GM23338 (cell line): ENCODE results near the gene APBA2. TPM values are rescaled to one million over a fixed set of nuclear protein-coding genes. Genes with fewer than 3 reads are reported as not detected.

Experiments used
- ATAC-seq: fragments of 200-7000 bp; cut with Tn5 transposase; 3 replicates; pipeline ENCODE4 v1.9.1; 2020
- DNase-seq: peaks from one replicate; pipeline ENCODE4 v3.0.0-alpha.2; 2015; ENCODE audit warnings: low spot score
- H2AFZ ChIP-seq: fragments of 200-600 bp; sonication (generic); 2 replicates; pipeline ENCODE4 v1.8.0; 2016; ENCODE audit warnings: antibody characterized with exemption, mild to moderate bottlenecking, moderate library complexity
- H3F3A ChIP-seq: fragments of 200-600 bp; sonication (generic); replicated peaks from 2 replicates; pipeline ENCODE4 v1.8.0; 2017; ENCODE audit warnings: antibody characterized with exemption, mixed run types, low read depth
- H3K27ac ChIP-seq: fragments of 200-600 bp; sonication (generic); 2 replicates; pipeline ENCODE4 v1.6.1; 2016; ENCODE audit warnings: low read depth
- H3K27me3 ChIP-seq: fragments of 200-600 bp; sonication (generic); 2 replicates; pipeline ENCODE4 v1.8.0; 2016; ENCODE audit warnings: mild to moderate bottlenecking, mixed run types, moderate library complexity; ENCODE audit not compliant: insufficient read depth
- H3K36me3 ChIP-seq: fragments of 200-600 bp; sonication (generic); 2 replicates; pipeline ENCODE4 v1.8.0; 2016; ENCODE audit warnings: mild to moderate bottlenecking; ENCODE audit not compliant: insufficient read depth
- H3K4me1 ChIP-seq: fragments of 200-600 bp; sonication (generic); 2 replicates; pipeline ENCODE4 v1.8.0; 2016; ENCODE audit warnings: mild to moderate bottlenecking, moderate library complexity; ENCODE audit not compliant: insufficient read depth
- H3K4me2 ChIP-seq: fragments of 200-600 bp; sonication (generic); 2 replicates; pipeline ENCODE4 v1.7.1; 2017; ENCODE audit warnings: mixed run types
- H3K4me3 ChIP-seq: fragments of 200-600 bp; sonication (generic); 2 replicates; pipeline ENCODE4 v1.6.1; 2016; ENCODE audit warnings: mixed run types
- H3K79me2 ChIP-seq: fragments of 200-600 bp; sonication (generic); replicated peaks from 2 replicates; pipeline ENCODE4 v1.8.0; 2017; ENCODE audit warnings: mild to moderate bottlenecking; ENCODE audit not compliant: insufficient read depth
- H3K9me2 ChIP-seq: fragments of 200-600 bp; sonication (generic); 2 replicates; pipeline ENCODE4 v1.8.0; 2017; ENCODE audit not compliant: insufficient read depth
- H4K20me1 ChIP-seq: fragments of 200-600 bp; sonication (generic); replicated peaks from 2 replicates; pipeline ENCODE4 v1.8.0; 2017; ENCODE audit warnings: mild to moderate bottlenecking; ENCODE audit not compliant: insufficient read depth
- H3K27ac Mint-ChIP-seq: 2 replicates; pipeline ENCODE4 v1.8.0; 2020; ENCODE audit warnings: inconsistent platforms, mild to moderate bottlenecking, moderate library complexity, mixed read lengths
- H3K27me3 Mint-ChIP-seq: 3 replicates; pipeline ENCODE4 v1.8.0; 2022; ENCODE audit warnings: low read depth, mild to moderate bottlenecking, moderate library complexity, mixed read lengths, inconsistent platforms; ENCODE audit not compliant: insufficient read depth, poor library complexity
- H3K36me3 Mint-ChIP-seq: 3 replicates; pipeline ENCODE4 v1.8.0; 2021; ENCODE audit warnings: low read depth, mild to moderate bottlenecking, inconsistent platforms, moderate library complexity, mixed read lengths
- H3K4me1 Mint-ChIP-seq: 3 replicates; pipeline ENCODE4 v1.8.0; 2020; ENCODE audit warnings: mild to moderate bottlenecking, inconsistent platforms, mixed read lengths
- H3K4me3 Mint-ChIP-seq: 3 replicates; pipeline ENCODE4 v1.8.0; 2021; ENCODE audit warnings: moderate library complexity, mild to moderate bottlenecking, inconsistent platforms, mixed read lengths
- H3K9me3 Mint-ChIP-seq: 3 replicates; pipeline ENCODE4 v1.8.0; 2020; ENCODE audit warnings: moderate library complexity, mild to moderate bottlenecking, inconsistent platforms, mixed read lengths
- ETS1 ChIP-seq: IDR thresholded peaks from 2 replicates; pipeline ENCODE4 v1.6.1; 2016; ENCODE audit warnings: antibody characterized with exemption
- EZH2phosphoT487 ChIP-seq: fragments of 200-600 bp; sonication (generic); IDR thresholded peaks from one replicate; pipeline ENCODE4 v1.8.1; 2018; ENCODE audit warnings: antibody characterized with exemption; ENCODE audit not compliant: unreplicated experiment
- JUNB ChIP-seq: IDR thresholded peaks from one replicate; pipeline ENCODE4 v1.6.1; 2016; ENCODE audit warnings: antibody characterized with exemption; ENCODE audit not compliant: unreplicated experiment
- NANOG ChIP-seq: IDR thresholded peaks from 2 replicates; pipeline ENCODE4 v1.6.1; 2016; ENCODE audit warnings: antibody characterized with exemption, borderline replicate concordance
- ZNF114 ChIP-seq: fragments of 250-450 bp; sonication (Bioruptor Pico); IDR thresholded peaks from 2 replicates; pipeline ENCODE4 v1.5.0; 2020; ENCODE audit warnings: mild to moderate bottlenecking, moderate library complexity
- ZNF462 ChIP-seq: fragments of 250-450 bp; sonication (Bioruptor Pico); IDR thresholded peaks from 2 replicates; pipeline ENCODE4 v1.5.0; 2020; ENCODE audit warnings: mild to moderate bottlenecking, moderate library complexity
- polyA plus RNA-seq: library from polyadenylated mRNA; unstranded; fragments of >200 nt; fragmentation: Nextera tagmentation; extraction: Ambion mirVana; gene quantifications from 2 replicates; pipeline ENCODE4 v1.2.1, GENCODE V29; 2016
- total RNA-seq: library from RNA; depleted of rRNA; stranded (reverse); fragments of >200 nt; shearing (Covaris generic); gene quantifications from 2 replicates; pipeline ENCODE4 v1.2.3, GENCODE V29; 2014

Gene APBA2
- total and polyA plus RNA-seq, 2 experiments from 2014 or later = 5.9 to 24.7 TPM

DNA sequence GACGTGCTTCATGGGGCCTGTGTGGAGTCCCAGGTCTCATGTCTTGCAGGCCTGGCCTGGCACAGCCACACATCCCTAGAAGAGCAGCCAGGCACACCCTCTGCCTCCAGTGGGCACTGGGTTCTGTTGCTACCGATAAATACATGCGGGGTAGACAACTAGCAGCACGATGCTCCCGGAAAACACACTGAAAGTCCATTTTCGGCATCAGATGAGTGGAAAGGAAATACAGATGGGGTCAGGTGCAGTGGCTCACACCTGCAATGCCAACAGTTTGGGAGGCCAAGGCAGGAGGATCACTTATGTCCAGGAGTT is 218.7 kb downstream of the APBA2 start:
- no peaks in the 10 kb centered on the region for H3K9me2 ChIP-seq
- H3K4me1 ChIP-seq = peaks cover 8% of the 10 kb centered on the region
- H2AFZ ChIP-seq = no peak overlapping the region
- peaks cover 28% of the 10 kb centered on the region for H3K4me1 Mint-ChIP-seq
- H3F3A ChIP-seq = 0 out of 2 replicates have a peak, but pooled peaks cover 4% of the 10 kb centered on the region
- H3K27me3 Mint-ChIP-seq = peaks cover 12% of the 10 kb centered on the region
- no peak overlapping the region for H3K27ac Mint-ChIP-seq
- no peaks in the 10 kb centered on the region for H3K9me3 Mint-ChIP-seq
- no peak overlapping the region for H3K4me3 ChIP-seq
- H3K4me2 ChIP-seq = no peak overlapping the region
- no peaks in the 10 kb centered on the region for H4K20me1 ChIP-seq
- no peaks in the 10 kb centered on the region for H3K27me3 ChIP-seq
- H3K79me2 ChIP-seq = no peaks in the 10 kb centered on the region
- H3K36me3 ChIP-seq = no peaks in the 10 kb centered on the region
- TF ChIP-seq ETS1 (no peak), ZNF114 (CRISPR knock-in tag) (no peak), ZNF462 (CRISPR knock-in tag) (no peak), EZH2phosphoT487 (no peak), NANOG (no peak), JUNB (no peak)
- DNase-seq = no peak
- H3K27ac ChIP-seq = no peak overlapping the region
- peaks cover 2% of the 10 kb centered on the region; the same call in 1 of the 3 replicates for H3K36me3 Mint-ChIP-seq
- ATAC-seq = no peak
- no peak overlapping the region for H3K4me3 Mint-ChIP-seq
